GM21423 (cell line): ENCODE results near the gene STAT6.

Experiments used
- ATAC-seq: cut with Tn5 transposase; IDR thresholded peaks from one replicate; pipeline ENCODE4 v1.9.1; 2021; ENCODE audit warnings: mild to moderate bottlenecking, moderate library complexity; ENCODE audit not compliant: unreplicated experiment

STAT6 gene, protein sequence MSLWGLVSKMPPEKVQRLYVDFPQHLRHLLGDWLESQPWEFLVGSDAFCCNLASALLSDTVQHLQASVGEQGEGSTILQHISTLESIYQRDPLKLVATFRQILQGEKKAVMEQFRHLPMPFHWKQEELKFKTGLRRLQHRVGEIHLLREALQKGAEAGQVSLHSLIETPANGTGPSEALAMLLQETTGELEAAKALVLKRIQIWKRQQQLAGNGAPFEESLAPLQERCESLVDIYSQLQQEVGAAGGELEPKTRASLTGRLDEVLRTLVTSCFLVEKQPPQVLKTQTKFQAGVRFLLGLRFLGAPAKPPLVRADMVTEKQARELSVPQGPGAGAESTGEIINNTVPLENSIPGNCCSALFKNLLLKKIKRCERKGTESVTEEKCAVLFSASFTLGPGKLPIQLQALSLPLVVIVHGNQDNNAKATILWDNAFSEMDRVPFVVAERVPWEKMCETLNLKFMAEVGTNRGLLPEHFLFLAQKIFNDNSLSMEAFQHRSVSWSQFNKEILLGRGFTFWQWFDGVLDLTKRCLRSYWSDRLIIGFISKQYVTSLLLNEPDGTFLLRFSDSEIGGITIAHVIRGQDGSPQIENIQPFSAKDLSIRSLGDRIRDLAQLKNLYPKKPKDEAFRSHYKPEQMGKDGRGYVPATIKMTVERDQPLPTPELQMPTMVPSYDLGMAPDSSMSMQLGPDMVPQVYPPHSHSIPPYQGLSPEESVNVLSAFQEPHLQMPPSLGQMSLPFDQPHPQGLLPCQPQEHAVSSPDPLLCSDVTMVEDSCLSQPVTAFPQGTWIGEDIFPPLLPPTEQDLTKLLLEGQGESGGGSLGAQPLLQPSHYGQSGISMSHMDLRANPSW

DNA sequence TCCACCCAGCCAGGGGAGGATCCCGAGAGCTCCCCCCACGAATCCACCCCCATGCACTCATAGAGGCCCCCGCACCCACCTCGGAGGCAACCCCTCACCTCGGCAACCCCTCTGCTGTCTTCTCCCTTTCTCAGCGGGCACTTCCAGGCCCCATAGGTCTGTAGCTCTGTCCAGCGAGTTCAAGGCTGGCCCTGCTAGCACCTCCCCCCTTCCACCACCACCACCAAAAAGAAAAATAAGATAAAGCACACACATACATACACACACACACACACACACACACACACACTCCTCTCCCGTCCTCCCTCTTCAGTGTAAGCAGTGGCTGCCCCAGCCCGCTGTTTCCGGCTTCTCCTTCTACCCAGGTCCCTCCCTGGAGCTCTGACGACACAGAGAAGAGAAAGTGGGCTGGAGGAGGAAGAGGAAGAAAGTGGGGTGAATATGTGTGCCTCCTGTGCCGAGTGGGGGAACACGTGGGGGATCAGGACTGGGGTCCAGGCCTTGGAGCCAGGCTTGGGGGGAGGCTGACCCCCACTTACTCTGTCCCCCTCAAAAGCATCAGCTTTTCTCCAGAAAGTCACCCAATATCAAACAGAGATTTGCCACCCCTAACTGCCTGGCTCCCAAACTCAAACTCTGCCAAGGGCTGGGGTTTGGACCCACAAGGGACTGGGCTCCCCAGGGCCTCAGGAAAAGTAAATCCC is at the start of gene STAT6:
Gene STAT6, minus strand, starts transcription at position 332 of the 704 bp plus-strand sequence. CDS start 3,084 bp downstream, outside the sequence.
- peak; percentile 60 for ATAC-seq

DNA sequence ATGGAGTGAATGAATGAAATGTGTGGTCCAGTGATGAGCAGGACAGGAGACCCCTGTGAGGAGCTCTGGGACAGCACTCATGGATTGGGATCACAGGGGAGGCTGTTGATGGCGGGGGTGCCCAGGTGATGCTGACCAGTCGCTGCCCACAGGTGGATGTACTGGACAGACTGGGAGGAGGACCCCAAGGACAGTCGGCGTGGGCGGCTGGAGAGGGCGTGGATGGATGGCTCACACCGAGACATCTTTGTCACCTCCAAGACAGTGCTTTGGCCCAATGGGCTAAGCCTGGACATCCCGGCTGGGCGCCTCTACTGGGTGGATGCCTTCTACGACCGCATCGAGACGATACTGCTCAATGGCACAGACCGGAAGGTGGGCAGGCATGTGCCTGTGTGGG is 49.6 kb upstream of the STAT6 start:
- no peak for ATAC-seq

DNA sequence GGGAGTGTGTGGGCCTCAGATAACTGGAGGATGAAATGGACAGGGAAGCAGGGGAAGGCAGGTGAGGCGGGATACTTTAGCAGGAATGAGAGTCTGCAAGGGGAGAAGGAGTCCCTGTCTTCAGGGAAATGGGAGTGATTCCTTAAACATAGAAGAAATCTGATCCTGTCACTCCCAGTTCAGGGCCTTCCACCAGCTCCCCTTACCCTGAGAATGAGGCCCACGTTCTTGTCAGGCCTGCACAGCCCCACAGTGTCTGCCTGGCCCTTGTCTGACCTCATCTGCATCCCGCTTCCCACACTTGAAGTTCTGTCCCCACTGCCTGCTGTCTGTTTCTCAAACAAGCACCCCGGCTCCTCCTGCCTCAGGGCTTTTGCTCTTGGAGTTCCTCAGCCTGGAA is 48.9 kb upstream of the STAT6 start:
- ATAC-seq = no peak

DNA sequence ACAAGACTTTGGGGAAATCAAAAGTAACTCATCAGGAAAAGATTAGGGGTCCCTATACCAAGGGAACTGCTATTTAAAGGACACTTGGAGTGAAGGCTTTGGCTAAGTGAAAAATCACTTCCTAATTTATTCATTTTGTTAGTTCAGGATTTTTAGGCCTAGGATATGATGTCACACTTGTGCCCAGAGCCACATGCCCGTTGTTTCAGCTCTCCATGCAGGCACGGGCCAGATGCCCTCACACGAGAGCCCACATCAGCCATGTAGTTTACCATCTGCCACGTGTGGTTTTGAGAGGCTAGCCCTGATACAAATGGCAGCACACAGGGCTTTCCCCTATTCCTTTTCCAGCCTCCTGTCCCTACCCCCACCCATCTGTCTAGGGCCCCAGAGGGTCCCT is 48.1 kb upstream of the STAT6 start:
- no peak for ATAC-seq

- ATAC-seq = no peak
Observed at GRCh38 chr12:57158665-57159064, 47.5 kb upstream of the STAT6 start.

- ATAC-seq = no peak
Observed at GRCh38 chr12:57158186-57158585, 47.0 kb upstream of the STAT6 start.

DNA sequence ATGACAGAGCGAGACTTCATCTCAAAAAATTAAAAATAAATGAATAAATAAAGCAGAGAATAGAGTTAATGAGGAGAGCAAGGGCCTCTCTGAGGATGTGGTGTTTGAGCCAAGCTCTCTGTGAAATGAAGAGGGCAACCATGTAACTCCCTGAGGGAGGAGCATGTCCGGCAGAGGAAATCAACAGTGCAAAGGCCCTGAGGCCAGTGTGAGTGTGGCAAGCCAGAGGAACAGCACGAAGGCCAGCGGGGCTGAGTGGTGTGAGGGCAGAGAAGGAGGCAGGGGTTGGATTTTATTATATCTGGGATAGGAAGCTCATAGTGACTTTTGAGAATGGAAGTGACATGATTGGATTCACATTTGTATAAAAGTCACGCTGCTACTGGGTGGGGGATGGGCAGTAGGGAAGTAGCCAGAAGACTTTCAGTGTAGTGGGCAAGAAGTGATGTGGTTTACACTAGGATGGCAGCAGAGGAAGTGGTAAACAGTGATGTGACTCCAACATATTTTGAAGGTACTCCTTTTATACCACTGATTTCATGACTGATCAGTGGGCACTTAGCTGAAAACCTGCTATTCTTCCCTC is 46.5 kb upstream of the STAT6 start:
- no peak for ATAC-seq

GRCh38 chr12:57156701-57157403 is 45.7 kb upstream of the STAT6 start:
- ATAC-seq = no peak

GRCh38 chr12:57154804-57155434 is 43.8 kb upstream of the STAT6 start:
- ATAC-seq = no peak

GRCh38 chr12:57154076-57154475 is 42.9 kb upstream of the STAT6 start:
- no peak for ATAC-seq

- ATAC-seq = no peak
Observed at GRCh38 chr12:57153415-57153997, 42.3 kb upstream of the STAT6 start.

DNA sequence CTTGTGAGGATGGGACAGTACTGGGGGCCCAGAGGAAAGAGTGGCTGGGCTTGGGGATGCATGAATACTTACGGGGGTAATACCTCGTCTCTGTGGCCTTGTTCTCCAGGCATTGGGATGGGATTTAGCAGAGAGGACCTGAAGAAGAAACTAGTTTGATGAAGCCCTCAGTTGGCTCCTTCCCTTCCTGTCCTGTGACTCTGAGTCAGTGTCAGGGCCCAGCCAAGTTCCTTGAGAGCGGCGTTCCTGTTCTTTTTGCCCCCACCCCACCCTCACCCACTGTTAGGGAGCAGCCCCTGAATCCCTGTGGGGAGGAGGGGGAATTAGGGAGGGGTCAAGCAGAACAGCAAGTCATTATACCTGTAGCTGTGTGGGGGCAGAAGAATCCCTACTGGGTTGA is 41.5 kb upstream of the STAT6 start:
- ATAC-seq = no peak

DNA sequence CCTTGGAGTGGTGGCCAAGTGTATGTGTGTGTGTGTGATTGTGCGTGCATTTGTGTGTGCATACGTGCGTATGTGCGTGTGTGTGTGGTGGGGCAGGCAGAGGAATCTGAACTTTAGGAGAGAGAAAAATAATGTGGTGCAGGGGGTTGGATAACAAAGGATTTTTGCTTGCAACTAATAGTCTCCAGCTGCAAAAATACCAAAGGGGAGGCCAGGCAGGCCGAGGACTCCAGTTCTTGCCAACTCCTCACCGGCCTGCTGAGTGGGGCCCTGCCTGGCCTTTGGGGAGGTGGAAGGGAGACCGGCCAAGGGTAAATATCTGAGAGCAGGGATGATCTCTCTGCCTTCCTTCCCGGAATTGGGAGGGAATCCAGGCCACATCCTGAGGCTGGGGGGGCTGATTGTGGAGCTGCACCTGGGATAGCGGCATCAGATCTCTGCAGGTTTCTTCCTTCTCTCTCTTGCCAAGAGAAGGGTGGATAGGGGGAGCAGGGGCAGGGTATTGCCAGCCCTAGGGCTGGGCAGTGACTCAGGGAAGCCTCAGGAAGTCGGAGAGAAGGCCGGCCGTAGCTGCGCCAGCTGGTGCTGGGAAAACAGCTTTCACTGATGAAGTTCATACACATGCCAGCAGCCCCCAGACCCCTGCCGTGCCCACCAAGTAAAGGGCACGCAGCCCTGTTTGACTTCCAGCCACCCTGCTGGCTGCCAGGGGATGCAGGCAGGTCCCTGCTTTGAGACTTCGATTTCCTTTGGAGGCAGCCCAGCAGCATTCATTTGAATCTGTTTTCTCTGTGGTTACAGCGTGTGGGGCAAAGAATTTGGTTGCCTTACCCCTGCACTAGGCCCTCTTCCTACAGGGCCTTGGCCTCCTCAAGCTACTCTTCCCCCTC is 40.8 kb upstream of the STAT6 start:
- ATAC-seq = no peak

- no peak for ATAC-seq
Observed at GRCh38 chr12:57150400-57151000, 39.3 kb upstream of the STAT6 start.

DNA sequence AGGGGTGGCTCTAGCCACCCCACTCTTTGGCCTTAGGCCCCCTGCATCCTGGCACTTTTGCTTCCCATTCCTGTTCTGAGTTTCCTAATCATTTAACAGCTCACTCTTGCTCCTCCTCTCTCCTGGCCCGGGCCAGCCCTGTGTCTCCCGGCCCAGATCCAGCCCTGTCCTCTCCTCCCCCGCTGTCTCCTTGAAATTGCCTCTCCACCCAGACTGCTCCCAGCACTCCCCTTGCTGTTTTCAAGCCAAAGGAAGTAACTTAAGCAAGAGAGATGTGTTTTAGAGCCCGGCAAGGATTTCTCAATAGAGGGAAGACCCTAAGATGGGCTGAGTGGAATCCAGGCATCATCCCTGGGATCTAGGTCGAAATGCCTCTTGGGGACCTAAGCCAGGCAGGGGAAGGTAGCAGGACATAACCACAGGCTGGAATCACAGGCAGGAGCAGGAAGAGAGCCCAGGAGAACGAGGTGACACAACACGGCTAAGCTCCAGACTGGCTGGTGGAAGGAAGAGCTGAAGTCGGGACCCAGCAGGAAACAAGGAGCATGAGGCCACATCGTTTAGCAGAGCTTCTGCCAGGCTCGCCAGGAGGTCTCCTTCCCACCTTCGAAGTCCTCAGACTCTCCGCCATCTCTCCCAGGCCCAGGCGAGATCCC is 38.2 kb upstream of the STAT6 start:
- no peak for ATAC-seq

GRCh38 chr12:57148469-57149244 is 37.5 kb upstream of the STAT6 start:
- no peak for ATAC-seq
